ENCODE results near the gene CSNK1G2.

Gene CSNK1G2

DNA sequence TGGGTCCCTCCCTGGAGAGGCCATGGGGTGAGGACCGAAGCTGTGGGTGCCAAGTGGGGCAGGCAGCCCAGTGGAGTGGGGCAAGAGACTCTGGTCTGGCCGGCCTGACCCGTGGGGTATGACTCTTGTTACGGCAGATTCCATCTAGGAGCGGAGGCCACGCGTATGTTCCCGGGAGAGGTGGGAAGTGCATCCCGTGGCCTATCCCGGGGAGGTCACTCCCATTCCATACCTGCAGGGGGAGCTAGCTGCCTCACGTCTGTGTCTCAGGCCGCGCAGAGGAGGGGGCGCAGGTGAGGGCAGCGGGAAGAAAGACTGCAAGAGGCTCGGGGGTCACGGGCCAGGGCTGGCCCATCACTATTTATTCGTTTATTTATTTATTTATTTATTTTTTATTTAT is 4.9 kb downstream of the CSNK1G2 start:
- no peak for DNase-seq

DNA sequence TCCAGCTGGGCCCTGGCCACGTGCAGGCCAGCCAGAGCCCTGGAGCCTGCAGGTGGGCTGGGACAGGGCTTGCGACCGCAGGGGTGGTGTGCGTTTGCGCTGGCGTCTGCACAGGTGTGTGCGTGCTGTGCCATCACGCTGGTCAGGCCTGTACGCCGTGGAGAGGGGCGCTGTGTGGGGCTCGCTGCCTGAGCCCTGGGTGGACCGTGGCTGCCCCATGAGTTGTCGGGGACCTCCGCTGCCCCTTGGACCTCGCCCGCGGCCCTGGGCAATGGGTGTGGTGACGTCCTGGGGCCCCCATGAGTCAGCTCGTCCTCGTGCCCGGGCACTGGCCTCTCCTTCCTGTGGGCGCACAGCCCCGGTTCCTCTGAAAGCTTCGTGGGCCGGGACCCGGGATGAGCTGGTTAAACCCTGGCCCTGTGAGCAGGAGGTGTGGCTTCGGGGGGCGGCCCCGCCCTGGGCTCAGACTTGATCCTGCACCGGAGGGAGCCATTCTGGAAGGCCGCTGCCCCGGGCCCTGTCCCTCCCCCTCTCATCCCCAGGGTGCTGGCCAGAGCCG is 6.8 kb downstream of the CSNK1G2 start:
- no peak for DNase-seq

DNA sequence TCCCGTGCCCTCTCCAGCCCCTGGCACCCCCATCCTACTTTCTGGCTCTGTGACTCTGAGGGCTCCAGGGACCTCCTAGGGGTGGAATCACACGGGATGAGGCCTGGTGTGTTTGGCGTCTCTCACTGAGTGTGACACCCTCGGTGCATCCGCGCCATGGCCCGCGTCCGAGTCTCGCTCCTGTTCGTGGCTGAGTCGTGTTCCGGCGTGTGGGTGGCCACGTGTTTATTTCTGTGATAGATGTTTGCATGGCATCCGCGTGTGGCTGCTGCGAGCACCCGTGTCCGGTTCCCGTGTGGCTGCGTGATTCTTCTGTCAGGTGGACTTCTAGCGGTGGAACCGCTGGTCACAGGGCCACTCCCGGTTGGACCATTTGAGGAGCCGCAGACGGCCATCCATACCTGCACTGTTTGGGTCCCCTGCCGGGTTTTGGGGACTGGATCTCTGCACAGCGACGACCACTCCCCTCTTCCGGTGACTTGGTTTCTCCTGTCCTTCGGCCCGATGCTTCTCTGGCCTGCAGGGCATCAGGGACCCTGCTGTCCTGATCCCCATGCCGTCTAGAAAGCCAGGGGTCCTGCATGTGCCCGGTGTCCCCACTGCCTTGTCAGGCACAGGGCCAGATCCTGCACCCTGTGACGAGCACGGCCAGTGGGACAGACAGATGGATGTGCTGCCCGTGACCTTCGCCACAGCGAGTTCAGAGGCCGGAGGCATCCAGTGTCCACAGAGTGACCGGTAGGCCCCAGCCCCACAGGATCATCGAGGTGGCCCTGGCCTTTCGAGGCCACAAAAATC is 8.5 kb downstream of the CSNK1G2 start:
- no peak for DNase-seq

DNA sequence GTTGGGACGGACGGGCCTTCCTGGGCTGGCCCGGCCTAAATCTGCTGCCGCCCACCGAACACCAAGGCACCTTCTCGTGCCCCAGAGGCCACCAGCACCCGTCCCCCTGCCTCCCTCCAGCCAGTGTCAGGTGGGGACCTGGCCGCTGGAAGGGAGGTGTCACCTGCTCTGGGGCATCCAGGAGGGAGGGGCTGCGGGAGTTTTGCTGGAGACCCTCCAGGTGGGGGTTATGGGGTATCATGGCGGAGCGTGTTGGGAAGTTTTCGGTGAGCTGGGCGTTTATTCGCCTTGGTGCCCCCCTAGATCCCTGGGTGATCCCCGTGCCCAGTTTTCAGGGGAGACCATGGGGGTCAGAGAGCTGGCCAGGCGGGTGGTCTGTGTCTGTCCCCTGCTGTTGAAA is 9.7 kb downstream of the CSNK1G2 start:
- no peak for DNase-seq

DNA sequence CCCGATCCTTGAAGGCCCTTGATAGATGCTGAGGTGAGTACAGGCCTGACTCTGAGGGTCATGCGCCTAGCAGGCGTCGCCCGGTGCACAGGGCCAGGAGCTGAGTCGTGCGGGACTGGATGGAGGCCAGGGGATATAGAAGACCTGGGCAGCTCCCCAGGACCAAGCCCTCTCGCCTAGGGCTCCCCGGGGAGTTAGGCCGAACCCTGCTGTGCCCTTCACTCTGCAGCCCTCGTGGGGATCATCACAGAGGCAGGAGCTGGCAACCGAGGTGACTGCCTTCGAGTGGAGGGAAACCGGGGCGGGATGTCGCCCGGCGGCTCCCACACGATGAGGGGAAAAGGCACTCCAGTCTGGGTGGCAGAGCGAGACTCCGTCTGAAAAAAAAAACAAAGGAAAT is 11.7 kb downstream of the CSNK1G2 start:
- DNase-seq = no peak

DNA sequence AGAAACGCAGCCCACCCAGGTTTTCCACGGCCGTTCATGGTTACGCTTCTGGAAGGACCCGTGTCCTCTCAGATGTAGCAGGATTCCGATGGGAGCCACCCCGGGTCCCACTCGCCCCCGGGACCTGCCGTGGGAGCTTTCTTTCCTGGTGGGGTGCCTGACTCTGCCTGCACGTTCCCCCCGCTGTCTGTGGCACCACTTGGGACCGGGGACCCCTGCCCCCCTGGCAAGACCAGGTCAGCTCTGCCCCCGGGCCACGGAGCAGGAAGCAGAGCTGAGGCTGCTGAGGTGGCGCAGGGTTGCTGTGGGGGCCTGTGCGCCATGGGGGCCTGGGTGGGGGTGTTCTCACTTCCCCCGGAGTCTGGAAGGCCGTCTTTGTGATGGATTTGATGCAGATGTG is 12.1 kb downstream of the CSNK1G2 start:
- DNase-seq = no peak

DNA sequence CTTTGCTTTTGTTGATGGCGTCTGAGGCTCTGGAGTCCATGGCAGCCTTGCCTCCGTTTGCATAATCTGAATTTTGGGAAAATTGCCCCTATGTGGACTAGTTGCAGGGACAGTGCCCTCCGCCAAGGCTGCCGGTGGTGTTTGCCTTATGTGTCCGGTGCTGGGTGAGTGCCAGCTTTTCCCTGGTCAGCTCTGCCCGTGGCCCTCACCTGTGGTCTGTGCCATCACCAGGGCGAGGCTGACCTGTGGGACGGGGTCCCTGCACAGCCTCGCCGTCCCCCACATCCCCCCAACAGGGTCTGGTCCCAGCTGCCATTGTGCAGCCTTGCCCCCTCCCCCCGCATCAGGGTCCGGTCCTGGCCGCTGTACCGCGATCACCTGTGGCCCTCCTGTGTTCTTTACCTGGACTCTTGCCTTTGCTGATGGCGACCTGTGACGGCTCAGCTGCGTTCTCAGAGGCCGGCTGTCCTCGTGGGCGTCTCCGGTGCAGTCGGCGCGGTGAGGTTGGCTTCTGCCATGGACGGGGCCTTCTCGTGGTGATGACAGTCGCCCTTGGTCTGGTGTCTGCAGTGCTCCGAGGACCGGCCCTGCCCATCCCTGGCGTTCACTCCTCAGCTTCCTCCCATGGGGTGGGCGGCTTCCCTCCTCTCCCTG is 12.6 kb downstream of the CSNK1G2 start:
- DNase-seq = no peak

DNA sequence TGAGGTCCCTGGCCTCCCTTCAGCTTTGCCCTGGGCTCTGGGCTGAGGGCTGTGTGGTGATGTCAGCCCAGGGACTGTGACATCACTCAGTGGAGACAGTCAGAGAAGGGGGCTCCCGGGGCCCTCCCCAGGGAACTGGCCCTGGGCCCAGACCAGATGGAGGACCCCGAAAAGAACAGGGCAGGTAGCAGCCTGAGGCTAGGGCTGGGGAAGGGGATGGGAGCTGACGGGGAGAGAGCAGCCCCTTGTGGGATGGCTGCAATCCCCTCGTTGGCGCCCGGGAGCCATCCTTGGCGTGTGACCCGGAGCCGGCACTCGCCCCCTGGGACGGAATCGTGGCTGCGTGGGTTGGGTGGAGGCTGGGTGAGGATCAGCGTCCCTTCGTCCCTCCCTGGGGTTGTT is 13.6 kb downstream of the CSNK1G2 start:
- no peak for DNase-seq

DNA sequence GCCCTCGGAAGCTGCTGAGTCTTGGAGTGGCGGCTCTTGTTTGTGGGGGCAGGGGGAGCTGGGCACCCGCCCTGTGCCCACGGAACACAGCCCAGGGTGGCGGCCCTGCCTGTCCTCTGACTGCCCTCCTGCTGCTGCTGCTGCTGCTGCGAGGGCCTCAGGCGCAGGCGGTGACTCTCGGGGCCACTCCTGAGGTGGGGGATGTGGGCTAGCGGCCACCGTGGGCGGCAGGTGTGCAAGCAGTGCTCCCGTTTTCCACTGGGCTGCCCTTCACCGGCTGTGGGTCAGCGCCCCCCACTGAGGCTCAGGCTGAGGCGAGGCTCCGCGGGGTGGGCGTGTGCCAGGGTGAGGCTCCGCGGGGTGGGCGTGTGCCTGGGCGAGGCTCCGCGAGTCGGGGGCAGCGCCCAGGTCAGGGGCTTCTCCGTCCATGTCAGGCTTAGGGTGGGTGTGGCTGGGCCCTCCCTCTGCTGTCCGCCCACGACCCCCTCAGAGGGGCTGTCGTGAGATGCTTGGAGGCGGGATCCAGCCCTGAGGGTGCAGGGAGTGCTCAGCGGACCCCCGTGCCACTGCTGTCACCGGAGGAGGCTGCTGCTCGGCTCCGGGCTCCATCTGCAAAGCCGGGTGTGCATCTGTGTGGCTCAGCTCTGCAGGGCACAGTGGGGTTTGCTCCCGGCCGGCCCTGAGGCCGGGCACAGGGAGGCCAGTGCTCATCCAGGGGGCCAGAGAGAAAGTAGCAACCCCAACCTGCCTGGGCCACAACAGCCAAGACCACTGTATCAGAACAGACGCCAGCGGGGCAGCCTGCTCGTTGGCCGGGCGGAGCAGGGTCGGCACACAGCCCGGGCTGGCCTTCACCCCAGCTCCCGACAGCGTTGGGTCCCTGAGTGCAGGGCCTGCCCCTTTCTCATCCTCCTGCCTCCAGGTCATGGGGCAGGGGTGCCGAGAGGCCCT is 14.5 kb downstream of the CSNK1G2 start:
- no peak for DNase-seq

DNA sequence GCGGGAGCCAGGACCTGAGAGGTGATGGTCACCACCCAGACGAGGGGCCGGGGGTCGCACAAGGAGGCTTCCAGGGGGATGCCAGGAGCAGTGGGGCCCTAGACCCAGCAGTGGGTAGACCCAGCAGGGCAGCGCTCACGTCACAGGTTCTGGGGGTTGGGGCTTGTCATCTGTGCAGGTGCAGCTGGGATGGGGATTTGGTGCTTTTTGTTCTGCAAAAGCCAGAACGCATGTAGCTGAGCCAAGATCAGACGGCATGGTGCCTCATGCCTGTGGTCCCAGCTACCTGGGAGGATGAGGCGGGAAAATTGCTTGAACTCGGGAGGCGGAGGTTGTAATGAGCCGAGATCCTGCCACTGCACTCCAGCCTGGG is 15.1 kb downstream of the CSNK1G2 start:
- DNase-seq = no peak

DNA sequence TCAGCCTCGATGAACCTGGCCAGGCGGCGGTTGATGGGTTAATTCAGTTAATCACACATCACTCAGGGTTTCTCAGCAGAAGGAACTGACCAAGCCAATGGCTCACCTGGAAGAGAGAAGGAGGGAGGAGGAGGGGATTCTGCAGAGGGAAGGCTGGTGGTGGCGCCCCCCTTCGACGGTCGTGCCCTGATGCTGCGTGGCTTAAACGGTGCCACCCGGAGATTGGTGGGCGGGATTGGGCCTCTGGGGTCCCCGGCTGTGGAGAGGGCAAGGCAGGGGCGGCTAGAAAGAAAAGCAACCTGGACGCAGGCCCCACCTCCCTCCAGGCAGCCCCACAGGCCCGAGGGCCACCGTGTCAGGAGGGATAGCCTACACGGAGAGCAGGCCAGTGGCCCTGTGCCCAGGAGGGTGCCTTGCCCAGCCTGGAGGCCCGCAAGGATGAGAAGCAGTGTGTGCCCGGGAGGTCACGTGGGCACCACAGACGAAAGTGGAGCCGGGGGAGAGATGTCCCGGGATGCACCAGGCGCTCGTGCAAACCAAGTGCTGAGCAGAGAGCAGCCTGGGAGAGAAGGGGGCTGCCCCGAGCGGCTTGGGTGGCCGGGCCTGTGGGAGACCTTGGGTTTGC is 16.0 kb downstream of the CSNK1G2 start:
- no peak for DNase-seq

DNA sequence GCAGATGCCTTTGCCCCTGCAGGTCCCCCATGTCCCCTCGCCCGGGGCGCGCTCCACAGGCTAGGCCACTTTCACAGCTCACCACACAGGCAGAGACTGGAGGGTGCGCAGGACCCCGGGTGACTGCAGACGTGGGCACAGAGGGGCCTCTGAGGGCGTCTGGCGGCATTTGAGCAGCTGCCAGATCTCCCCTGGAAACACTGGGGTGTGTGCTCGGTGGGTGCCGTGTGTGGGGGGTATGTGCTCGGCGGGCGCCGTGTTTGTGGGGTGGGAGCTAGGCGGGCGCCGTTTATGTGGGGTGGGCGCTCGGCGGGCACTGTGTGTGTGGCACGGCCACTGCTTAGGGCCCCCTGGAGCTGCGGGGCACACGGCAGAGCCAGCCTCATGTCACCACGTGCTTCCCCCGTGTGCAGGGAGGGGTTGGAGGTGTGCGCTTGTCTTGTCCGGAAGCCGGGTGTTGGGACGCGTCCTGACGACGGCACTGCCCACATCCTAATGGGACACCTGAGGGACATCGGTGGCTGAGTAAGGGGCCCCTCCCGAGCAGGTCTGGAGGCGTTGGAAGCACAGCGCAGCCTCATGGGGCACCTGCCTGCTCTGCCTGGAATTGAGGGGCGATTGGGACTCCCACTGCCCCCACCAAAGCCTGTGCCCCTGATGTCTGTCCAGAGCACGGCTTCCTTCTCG is 16.7 kb downstream of the CSNK1G2 start:
- DNase-seq = no peak

DNA sequence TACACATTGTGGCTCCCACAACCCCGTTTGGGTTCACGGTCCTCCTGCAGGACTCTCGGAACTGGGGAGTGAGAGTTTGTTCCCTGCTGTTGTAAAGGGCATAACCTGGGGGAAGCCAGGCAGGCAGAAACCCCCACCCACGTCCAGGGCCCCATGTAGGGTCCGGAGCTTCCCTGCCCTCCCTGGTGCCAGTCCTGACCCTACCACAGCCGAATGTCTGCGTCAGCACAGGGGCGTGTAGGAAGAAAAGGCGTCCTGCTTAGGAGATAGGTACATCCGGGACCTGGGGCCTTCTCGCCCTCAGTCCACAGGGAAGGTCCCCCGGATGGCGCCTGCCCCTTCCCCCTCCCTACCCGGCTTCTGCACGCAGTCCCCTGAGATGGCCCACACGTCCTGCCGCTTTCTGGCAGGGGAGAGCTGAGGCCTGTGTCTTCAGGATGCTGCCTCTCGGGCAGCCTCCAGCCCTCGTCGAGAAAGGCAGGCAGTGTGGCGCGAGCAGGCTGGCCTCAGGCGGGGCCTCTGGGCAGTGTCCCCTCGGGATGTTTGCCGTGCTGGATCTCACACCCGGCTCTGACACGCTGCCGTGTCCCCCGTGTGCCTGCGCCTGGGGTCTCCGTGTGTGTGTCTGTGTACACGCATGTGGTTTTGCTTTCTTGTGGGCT is 19.1 kb downstream of the CSNK1G2 start:
- DNase-seq = no peak

DNA sequence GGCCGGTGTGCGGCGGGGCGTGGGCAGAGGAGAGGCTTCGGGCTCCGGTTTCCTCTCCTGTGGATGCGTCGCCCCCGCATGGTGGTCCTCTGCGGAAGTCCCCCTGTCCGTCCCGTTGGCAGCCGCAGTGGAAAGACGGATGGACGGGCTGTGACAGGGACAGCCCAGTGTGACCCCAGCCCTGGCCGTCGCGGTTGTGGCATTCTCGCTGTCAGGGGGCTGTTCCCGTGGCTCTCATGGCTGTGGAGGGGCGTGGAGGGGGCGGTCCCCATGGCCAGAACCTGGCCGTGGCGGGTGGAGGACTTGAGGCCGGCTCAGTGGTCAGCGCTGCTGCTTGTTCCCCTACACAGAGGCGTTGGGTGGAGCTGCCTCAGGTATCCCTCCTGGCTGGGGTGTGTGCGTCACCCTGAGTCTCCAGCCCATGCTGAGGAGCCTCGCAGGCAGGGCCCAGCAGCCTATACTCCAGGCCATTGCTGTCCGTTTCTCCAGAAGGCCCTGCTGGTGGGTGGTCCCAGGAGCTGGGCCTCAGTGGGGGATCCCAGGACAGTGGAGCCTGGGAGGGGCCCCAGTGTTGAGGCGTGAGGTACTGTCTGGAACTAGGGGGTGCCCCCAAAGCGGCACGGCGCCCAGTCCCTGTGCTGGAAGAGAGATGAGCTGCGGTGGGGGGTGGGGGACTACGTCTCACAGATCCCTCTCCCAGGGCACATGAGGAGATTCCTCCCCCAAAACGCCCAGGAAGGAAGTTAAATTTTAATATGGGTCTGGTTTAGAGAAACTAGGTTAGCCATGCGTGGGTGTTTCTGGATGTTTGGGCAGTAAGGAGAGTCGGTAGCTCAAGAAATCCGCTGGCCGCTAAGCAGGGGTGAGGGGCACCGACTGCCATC is 20.3 kb downstream of the CSNK1G2 start:
- DNase-seq = no peak

DNA sequence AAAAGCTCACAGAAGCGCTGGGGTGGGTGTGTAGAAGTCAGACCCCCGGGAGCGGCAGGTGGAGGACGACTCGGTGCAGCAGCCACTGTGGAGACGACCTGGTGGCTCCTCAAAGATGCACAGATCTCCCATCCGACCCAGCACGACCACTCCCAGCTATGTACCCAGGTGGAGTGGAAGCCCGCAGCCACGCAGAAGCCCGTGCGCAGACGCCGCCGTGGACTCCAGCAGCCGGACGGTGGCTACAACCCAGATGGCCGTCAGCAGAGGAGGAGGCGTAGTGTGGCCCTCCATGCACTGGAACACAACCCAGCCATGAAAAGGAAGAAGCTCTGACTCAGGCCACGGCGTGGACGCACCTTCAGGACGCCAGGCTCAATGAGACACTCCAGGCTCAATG is 21.7 kb downstream of the CSNK1G2 start:
- no peak for DNase-seq

DNA sequence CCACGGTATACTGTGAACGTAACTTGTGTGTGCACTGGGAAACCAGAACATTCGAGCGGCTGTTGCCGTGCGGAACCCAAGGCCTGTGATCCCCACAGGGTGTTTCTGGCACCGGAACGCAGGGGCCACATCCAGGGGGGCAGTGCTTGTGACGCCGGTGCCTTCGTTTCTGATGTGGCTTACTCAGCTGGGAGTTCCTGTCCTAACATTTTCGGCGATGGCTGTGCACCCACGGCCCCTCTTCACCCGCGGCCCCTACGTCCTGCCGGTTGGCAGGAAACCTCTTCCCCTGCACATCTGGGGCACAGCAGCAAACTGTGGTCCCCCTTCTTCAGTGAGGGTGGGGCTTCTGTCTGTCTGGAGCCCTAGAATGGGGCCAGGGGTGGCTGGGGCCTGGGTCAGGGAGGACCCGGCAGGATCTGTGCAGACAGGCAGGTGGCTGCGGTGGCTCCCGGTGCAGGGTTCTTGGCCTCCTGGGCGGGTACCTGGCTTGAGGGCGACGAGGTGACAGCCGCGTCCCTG is 26.2 kb downstream of the CSNK1G2 start:
- no peak for DNase-seq

DNA sequence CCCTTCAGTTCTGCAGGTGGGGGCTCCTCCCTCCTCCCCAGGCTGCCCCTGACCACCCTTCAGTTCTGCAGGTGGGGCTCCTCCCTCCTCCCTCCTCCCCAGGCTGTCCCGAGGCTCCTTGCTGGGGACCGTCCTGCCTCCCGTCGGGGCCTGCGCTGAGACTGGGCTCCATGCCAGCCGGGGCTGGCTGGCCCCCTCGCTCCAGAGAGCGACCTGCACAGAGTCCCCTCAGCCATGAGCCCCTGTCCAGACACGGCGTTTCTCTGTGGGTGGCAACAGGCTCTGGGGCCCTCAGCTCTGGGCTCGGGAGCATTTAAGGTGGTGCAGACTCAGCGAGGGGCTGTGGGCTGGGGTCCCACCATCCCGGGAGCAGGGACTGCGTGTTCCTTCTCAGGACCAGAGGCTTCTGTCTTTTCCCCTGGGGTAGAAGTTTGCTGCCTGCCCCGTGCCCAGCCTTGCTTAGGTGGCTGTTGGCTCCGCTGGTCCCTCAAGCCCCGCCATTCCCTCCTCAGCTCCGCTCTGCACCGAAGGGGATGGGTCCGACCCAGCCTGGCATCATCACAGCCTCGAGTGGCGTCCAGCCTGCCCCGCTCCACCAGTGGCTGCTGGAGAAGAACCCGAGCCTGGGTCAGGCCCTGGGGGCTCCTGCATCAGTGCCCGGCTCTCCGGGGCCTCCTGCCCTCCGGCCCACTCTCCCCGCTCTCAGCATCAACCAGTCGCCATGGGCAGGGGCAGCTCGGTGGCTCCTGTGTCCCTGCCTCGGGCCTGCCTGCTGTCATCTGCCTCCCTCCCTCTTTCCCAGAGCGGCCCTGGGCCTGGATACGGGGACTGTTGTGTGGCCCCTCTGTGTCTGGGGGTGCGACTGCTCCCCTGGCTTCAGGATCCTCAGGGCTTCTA is 27.6 kb downstream of the CSNK1G2 start:
- no peak for DNase-seq

DNA sequence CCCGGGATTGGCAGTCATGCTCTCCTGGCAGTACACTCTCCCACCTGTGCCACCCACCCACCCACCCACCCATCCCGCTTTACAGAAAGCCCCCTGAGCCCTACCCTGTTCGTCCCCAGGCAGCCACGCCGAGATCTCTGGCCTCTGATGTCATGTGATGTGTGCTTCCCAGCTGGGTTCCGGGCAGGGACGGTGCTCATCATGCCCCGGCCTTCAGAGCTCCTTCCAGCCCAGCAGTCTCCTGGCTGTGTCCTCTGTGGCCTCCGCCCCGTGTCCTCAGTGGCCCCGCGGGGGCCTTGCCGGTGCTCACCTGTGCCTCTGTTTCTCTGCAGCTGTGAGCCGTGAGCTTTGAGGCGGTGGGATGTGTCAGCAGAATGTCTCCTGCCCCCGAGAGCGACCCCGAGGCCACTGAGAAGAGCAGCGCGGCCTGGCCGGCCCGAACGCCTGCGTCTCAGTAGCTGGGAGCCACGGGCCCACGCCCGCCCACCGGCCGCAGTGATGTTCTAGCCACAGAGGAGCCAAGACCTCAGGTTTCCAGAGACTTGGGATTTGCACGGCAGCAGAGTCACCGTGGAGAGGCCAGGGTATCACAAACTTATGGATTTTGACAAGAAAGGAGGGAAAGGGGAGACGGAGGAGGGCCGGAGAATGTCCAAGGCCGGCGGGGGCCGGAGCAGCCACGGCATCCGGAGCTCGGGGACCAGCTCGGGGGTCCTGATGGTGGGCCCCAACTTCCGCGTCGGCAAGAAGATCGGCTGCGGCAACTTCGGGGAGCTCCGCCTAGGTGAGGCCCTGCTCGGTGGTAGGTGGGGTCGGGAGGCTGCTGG is 28.4 kb downstream of the CSNK1G2 start:
- no peak for DNase-seq

Measured in DMS 273 treated with DMSO at 0.1 percent for 48 hours (cell line).